Fibroblast of upper back skin (primary cell): ENCODE results near the gene ALG9.
"Not testable (repeated sequence)": the region's sequence is repeated elsewhere in the genome, so short reads cannot be mapped to it uniquely, and the experiment has no call there.

Experiments
- DNase-seq: peaks from one replicate; pipeline ENCODE4 v3.0.0-alpha.2; 2013

The ALG9 gene

GRCh38 chr11:111870886-111871692 is at the start of gene ALG9:
Gene ALG9 (minus strand): TSS chr11:111871581. CDS start chr11:111871482, 99 bp downstream.
- peak; percentile 82 for DNase-seq

DNA sequence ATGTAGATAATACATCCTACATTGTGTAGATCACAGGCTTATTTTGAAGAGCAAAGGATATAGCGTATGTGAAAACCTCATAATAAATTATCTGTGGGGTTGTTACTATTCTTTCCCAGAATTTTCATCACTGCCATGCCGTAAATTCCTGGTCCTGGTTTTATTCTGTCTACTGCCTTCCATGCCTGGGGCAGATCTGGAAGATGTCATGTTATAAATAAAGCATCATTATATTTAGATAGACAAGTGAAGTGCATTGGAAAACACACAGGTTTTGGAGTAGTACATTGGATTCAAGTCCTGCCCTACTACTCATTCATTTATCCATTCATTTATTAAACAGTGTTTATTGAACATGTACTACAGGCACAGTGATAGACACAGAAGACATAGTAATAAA is 49.5 kb upstream of the ALG9 start:
- no peak for DNase-seq

GRCh38 chr11:111918390-111919256 is 47.2 kb upstream of the ALG9 start, which contains the start of gene C11orf52:
Gene C11orf52 (plus strand): TSS chr11:111918913. CDS start chr11:111918973, 60 bp downstream.
- no peak for DNase-seq

DNA sequence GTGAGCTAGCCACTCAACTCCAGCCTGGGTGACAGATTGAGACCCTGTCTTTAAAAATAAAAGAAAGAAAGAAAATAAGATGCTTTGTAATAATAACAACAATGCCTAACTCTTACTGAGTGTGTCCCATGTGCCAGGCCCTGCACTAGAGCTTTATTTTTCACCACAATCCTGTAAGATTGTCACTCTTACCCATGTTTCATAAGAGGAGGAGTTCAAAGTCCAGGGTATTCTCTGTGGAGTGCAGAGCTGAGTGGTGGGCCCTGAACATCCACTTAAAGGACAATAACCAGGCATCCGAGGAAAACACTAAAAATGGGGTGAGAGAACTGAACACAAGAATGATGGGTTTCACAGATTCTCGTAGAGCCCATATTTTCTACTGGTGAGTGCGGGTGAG is 46.4 kb upstream of the ALG9 start:
- no peak for DNase-seq

DNA sequence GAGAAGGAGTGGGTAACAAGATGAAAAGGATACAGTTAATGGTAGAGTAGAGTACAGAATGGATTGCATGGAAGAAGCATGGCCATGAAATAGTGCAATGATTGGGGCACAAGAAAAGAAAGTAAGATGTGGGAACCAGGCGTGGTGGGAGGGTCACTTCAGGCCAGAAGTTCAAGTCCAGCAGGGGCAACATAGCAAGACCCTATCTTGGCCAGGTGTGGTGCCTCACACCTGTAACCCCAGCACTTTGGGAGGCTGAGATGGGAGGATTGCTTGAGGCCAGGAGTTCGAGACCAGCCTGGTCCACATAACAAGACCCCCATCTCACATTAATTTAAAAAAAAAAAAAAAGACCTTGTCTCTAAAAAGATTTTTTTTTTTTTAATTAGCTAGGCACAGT is 45.9 kb upstream of the ALG9 start:
- DNase-seq: no peak

GRCh38 chr11:111916768-111917167 is 45.4 kb upstream of the ALG9 start:
- no peak for DNase-seq

DNA sequence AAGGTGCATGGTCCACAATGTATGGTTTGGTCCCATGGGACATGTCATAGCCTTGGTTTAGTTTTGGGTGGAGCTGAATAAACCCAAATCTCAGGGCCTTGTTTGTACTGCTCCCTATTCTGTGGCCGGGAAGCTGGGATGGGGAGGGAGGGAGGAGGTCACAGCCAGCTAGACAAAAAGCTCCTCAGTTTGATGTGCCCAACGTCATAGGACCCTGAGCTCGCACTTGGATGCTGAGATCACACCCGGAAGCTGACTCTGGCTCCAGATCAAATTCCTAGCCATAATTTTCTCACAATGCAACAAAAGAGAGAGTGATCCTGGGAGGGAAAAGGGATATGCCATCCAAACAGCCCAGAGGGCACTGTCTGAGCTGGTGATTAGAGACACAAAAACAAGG is 42.6 kb upstream of the ALG9 start:
- DNase-seq: peak; percentile 55

DNA sequence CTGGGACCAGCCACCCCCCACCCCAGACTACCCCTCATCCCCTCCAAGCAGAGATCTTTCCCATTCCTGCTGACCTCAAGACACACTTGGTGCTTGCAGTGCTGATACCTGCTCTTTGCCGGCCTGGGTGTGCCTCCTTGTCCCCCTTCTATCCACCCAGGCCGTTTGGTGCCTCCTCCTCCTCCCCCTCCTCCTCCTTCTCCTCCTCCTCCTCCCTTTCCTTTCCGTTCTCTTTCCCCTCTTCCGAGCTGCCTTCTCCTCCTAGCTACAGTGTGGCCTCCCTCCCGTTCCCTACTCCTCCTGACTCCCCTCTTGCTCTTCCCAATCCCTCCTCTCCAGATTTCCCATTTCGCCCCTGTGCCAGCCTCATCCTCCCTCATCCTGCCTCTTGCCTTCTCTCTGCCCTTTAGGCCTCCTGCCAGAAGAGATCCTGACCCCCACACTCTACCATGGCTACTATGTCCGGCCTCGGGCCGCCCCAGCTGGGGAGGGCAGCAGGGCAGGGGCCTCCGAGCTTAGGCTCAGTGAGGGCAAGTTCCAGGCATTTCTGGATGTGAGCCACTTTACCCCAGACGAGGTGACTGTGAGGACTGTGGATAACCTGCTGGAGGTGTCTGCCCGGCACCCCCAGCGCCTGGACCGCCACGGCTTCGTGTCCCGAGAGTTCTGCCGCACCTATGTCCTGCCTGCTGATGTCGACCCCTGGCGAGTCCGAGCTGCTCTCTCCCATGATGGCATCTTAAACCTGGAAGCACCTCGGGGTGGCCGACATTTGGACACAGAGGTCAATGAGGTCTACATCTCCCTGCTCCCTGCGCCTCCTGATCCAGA is 41.9 kb upstream of the ALG9 start:
- no peak for DNase-seq

- no peak for DNase-seq
Measured at GRCh38 chr11:111912535-111912934, 41.2 kb upstream of the ALG9 start, which contains the start of gene HSPB2. Gene HSPB2 (plus strand): TSS chr11:111912734. CDS start chr11:111912830, 96 bp downstream.

- peak; percentile 81 for DNase-seq
Measured at GRCh38 chr11:111911563-111912401, 40.4 kb upstream of the ALG9 start, which contains the start of gene CRYAB. Gene CRYAB (minus strand): TSS chr11:111911770. CDS start chr11:111911724, 46 bp downstream.

GRCh38 chr11:111910676-111911562 is 39.5 kb upstream of the ALG9 start:
- no peak for DNase-seq

GRCh38 chr11:111909378-111909777 is 38.0 kb upstream of the ALG9 start:
- no peak for DNase-seq

DNA sequence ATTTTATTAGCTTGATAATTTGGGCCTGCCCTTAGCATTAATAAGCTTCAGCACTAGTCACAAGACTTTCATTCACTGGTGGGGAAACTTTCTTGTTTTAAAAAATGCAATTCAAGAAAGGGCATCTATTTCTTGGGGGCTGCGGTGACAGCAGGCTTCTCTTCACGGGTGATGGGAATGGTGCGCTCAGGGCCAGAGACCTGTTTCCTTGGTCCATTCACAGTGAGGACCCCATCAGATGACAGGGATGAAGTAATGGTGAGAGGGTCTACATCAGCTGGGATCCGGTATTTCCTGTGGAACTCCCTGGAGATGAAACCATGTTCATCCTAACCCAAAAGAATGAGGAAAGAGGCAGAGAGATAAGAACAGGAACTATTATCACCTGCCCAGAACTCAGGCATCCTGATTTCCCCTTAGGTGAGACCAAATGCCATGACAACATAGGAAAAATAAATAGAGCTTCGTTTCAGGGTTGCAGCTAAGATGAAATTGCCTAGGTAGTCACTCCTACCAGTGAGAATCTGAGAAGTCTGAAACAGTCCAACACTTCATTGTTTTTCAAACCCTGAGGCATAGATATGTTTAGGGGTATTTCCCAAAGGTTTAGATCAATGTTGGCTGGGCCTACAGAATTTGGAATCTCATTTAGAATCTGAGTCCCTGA is 37.4 kb upstream of the ALG9 start:
- DNase-seq: no peak

DNA sequence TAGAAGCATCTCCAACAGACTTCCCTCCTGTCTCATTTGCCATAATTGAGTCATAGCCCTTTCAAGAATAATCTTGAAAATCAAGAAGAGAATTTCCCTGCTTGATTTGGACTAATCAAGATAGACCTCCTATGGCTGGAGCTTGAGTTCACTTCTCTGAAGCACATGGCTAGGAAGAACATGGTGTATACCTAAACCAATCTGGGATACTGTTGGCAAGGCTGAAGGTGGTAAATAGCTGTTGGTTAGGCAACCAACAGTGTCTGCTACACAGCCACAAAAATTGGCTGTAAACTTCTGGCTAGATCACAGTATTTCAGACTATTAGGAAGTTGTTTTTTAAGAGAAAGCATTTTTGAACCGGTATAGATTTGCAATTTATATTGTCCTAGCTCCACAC is 35.3 kb upstream of the ALG9 start:
- no peak for DNase-seq

- DNase-seq: peak; percentile 73
Measured at GRCh38 chr11:111905411-111905810, 34.0 kb upstream of the ALG9 start.

- DNase-seq: no peak
Measured at GRCh38 chr11:111886844-111887243, 15.5 kb upstream of the ALG9 start.

- DNase-seq: no peak
Measured at GRCh38 chr11:111886032-111886431, 14.7 kb upstream of the ALG9 start.

DNA sequence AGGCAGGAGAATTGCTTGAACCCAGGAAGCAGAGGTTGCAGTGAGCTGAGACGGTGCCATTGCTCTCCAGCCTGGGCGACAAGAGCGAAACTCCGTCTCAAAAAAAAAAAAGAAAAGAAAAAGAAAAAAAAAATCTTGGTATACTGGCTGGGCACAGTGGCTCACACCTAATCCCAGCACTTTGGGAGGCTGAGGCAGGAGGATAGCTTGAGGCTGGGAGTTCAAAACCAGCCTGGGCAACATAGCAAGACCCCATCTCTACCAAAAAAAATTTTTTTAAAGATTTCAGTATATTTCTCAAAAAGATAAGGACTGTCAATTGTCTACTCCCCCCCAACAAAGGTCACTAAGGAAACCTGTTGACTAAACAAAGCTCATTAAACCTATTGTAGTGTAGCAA is 13.7 kb upstream of the ALG9 start:
- not testable (repeated sequence) for DNase-seq

- no peak for DNase-seq
Measured at GRCh38 chr11:111882202-111882601, 10.8 kb upstream of the ALG9 start.

- DNase-seq: peak; percentile 0
Measured at GRCh38 chr11:111879637-111879960, 8.2 kb upstream of the ALG9 start.
